HG02678 (cell line): Measurements from ENCODE around the gene ARHGAP24.

Source experiments
- ATAC-seq: cut with Tn5 transposase; IDR thresholded peaks from one replicate; pipeline ENCODE4 v1.9.1; 2021; ENCODE audit warnings: mild to moderate bottlenecking, moderate library complexity; ENCODE audit not compliant: unreplicated experiment

ARHGAP24 gene

GRCh38 chr4:85684676-85685075, 209.7 kb downstream of the ARHGAP24 start:
- no peak for ATAC-seq

- no peak for ATAC-seq
Observed at GRCh38 chr4:85686398-85686797, 211.4 kb downstream of the ARHGAP24 start.

GRCh38 chr4:85688055-85688740, 213.2 kb downstream of the ARHGAP24 start:
- ATAC-seq, result no peak

- ATAC-seq, result no peak
Observed at GRCh38 chr4:85696661-85697060, 221.7 kb downstream of the ARHGAP24 start.

GRCh38 chr4:85697854-85698253, 222.9 kb downstream of the ARHGAP24 start:
- no peak for ATAC-seq

- no peak for ATAC-seq
Observed at GRCh38 chr4:85700362-85700761, 225.4 kb downstream of the ARHGAP24 start.

GRCh38 chr4:85701861-85702321, 226.9 kb downstream of the ARHGAP24 start:
- ATAC-seq, result peak; percentile 90

GRCh38 chr4:85703096-85703495, 228.1 kb downstream of the ARHGAP24 start:
- no peak for ATAC-seq

GRCh38 chr4:85707611-85708010, 232.7 kb downstream of the ARHGAP24 start:
- peak; percentile 91 for ATAC-seq

GRCh38 chr4:85708468-85708867, 233.5 kb downstream of the ARHGAP24 start:
- ATAC-seq, result no peak

- ATAC-seq, result no peak
Observed at GRCh38 chr4:85713005-85713404, 238.1 kb downstream of the ARHGAP24 start.

GRCh38 chr4:85715991-85716737, 241.2 kb downstream of the ARHGAP24 start:
- ATAC-seq, result no peak

- ATAC-seq, result no peak
Observed at GRCh38 chr4:85717351-85717750, 242.4 kb downstream of the ARHGAP24 start.

GRCh38 chr4:85717847-85718246, 242.9 kb downstream of the ARHGAP24 start:
- no peak for ATAC-seq

- no peak for ATAC-seq
Observed at GRCh38 chr4:85720735-85721134, 245.8 kb downstream of the ARHGAP24 start.

GRCh38 chr4:85722401-85722800, 247.5 kb downstream of the ARHGAP24 start:
- no peak for ATAC-seq

GRCh38 chr4:85722807-85723206, 247.9 kb downstream of the ARHGAP24 start:
- no peak for ATAC-seq

GRCh38 chr4:85724791-85725563, 250.0 kb downstream of the ARHGAP24 start:
- ATAC-seq, result peak; percentile 51

GRCh38 chr4:85725721-85726170, 250.8 kb downstream of the ARHGAP24 start:
- peak; percentile 79 for ATAC-seq

- ATAC-seq, result no peak
Observed at GRCh38 chr4:85726555-85726954, 251.6 kb downstream of the ARHGAP24 start.

GRCh38 chr4:85728464-85728863, 253.5 kb downstream of the ARHGAP24 start:
- ATAC-seq, result no peak
